ENCODE results near the gene GOSR2. TPM values are rescaled to one million over a fixed set of nuclear protein-coding genes. Genes with fewer than 3 reads are reported as not detected.

Gene GOSR2
- polyA plus RNA-seq, 1 of the 3 experiments (the other 2 are of a cell fraction): 74.2 TPM

- TF ChIP-seq CTCF (IDR thresholded peaks at IDR 0.05): no peak
- no peak for TF ChIP-seq FOXM1 (IDR thresholded peaks at IDR 0.05; ENCODE audit: low read depth)
- no peak for TF ChIP-seq FOSL2 (IDR thresholded peaks at IDR 0.05; ENCODE audit: borderline replicate concordance, low read depth)
- no peak for TF ChIP-seq SIN3A (IDR thresholded peaks at IDR 0.05; ENCODE audit: borderline replicate concordance, low read depth, low read length)
- no peak for TF ChIP-seq JUND (IDR thresholded peaks at IDR 0.05)
- H3K4me2 ChIP-seq: no peak overlapping the region
- no peak for DNase-seq
- no peaks in the 10 kb centered on the region; a peak in 1 of 4 replicates for H3K4me1 ChIP-seq (ENCODE audit: control insufficient read depth in 1 of 2, insufficient read depth in 2 of 2, low read depth in 1 of 2, low read length in 1 of 2)
- no peak overlapping the region for H3K9ac ChIP-seq
- no peaks in the 10 kb centered on the region for H3K36me3 ChIP-seq (replicated peaks in 1 of 2; ENCODE audit: control insufficient read depth in 1 of 2, insufficient read depth in 2 of 2, low read length in 1 of 2)
- H3K27me3 ChIP-seq (ENCODE audit: insufficient read depth): peaks cover 36% of the 10 kb centered on the region
- H2AFZ ChIP-seq (ENCODE audit: low read depth): no peak overlapping the region
- H3K79me2 ChIP-seq (ENCODE audit: insufficient read depth): no peaks in the 10 kb centered on the region
- H3K9me3 ChIP-seq: no peaks in the 10 kb centered on the region
- ChIA-PET POLR2A (no interaction called here), CTCF (interaction anchor here (0.8 to 7.1 kb wide), 4 partner anchors 44 to 60 kb away, joined by 3 to 34 read pairs (median 6); no protein-coding TSS in a partner anchor)
- H3K9me2 ChIP-seq: no peaks in the 10 kb centered on the region
- H4K20me1 ChIP-seq (ENCODE audit: insufficient read depth): no peaks in the 10 kb centered on the region
- no peak overlapping the region for H3K4me3 ChIP-seq (ENCODE audit: low read depth in 2 of 2, low read length in 1 of 2)
- H3F3A ChIP-seq (replicated peaks; ENCODE audit: insufficient read depth): no peaks in the 10 kb centered on the region
- WGBS (ENCODE audit: low lambda C conversion rate): 72% methylated on average over 8 of the region's 9 CpGs
- H3K27ac ChIP-seq (ENCODE audit: low read depth in 2 of 2, low read length in 1 of 2): no peak overlapping the region
Observed at GRCh38 chr17:46895171-46895570, 27.8 kb upstream of the GOSR2 start.

GRCh38 chr17:46896991-46897390 is 26.0 kb upstream of the GOSR2 start:
- CTCF ChIA-PET: interaction anchor here (0.6 to 1.1 kb wide), 2 partner anchors 10 to 11 kb away, joined by 3 to 4 read pairs; no protein-coding TSS in a partner anchor

More at GRCh38 chr17:46896991-46897390, 26.0 kb upstream of the GOSR2 start:
- Histone ChIP-seq H3K27ac (ENCODE audit: low read depth in 2 of 2, low read length in 1 of 2) (no peak overlapping the region), H3K9me3 (no peaks in the 10 kb centered on the region), H3K79me2 (ENCODE audit: insufficient read depth) (no peaks in the 10 kb centered on the region), H3K9me2 (no peaks in the 10 kb centered on the region), H3K9ac (no peak overlapping the region), H3K4me1 (ENCODE audit: control insufficient read depth in 1 of 2, insufficient read depth in 2 of 2, low read depth in 1 of 2, low read length in 1 of 2) (no peaks in the 10 kb centered on the region; a peak in 1 of 4 replicates), H3K36me3 (replicated peaks in 1 of 2; ENCODE audit: control insufficient read depth in 1 of 2, insufficient read depth in 2 of 2, low read length in 1 of 2) (no peaks in the 10 kb centered on the region), H2AFZ (ENCODE audit: low read depth) (no peak overlapping the region), H3F3A (replicated peaks; ENCODE audit: insufficient read depth) (no peaks in the 10 kb centered on the region), H3K27me3 (ENCODE audit: insufficient read depth) (peaks cover 40% of the 10 kb centered on the region), H3K4me3 (ENCODE audit: low read depth in 2 of 2, low read length in 1 of 2) (no peak overlapping the region), H4K20me1 (ENCODE audit: insufficient read depth) (no peaks in the 10 kb centered on the region), H3K4me2 (no peak overlapping the region)
- POLR2A ChIA-PET: interaction anchor here (0.5 kb wide), 1 partner anchor 13 kb away, joined by 3 read pairs; no protein-coding TSS in a partner anchor
- TF ChIP-seq SIN3A (IDR thresholded peaks at IDR 0.05; ENCODE audit: borderline replicate concordance, low read depth, low read length): no peak
- no peak for TF ChIP-seq CHD2 (IDR thresholded peaks at IDR 0.05; ENCODE audit: low read length, partially characterized antibody)
- TF ChIP-seq PBX3 (IDR thresholded peaks at IDR 0.05): no peak
- no peak for TF ChIP-seq MAX (IDR thresholded peaks at IDR 0.05; ENCODE audit: low read depth)
- TF ChIP-seq USF1 (IDR thresholded peaks at IDR 0.05; ENCODE audit: borderline replicate concordance, low read depth): no peak
- no peak for TF ChIP-seq MXI1 (IDR thresholded peaks at IDR 0.05; ENCODE audit: low read depth, low read length)
- no peak for TF ChIP-seq FOSL2 (IDR thresholded peaks at IDR 0.05; ENCODE audit: borderline replicate concordance, low read depth)
- no peak for TF ChIP-seq POLR2AphosphoS5 (IDR thresholded peaks at IDR 0.05; ENCODE audit: low read depth, low read length)
- TF ChIP-seq RAD21 (IDR thresholded peaks at IDR 0.05; ENCODE audit: low read length): no peak
- no peak for TF ChIP-seq GABPA (IDR thresholded peaks at IDR 0.05; ENCODE audit: low read depth)
- TF ChIP-seq RCOR1 (IDR thresholded peaks at IDR 0.05; ENCODE audit: low read length): no peak
- DNase-seq: no peak
- 51% methylated on average over 9 of the region's 9 CpGs for WGBS (ENCODE audit: low lambda C conversion rate)
